Stimulated activated CD4-positive, alpha-beta T cell treated with anti-CD3 and anti-CD28 coated beads, Interleukin-2, amount 100 ng/mL, for 48 hours (primary cell): ENCODE results near the gene IKZF2.

ENCODE experiments used
- DNase-seq, 2 donors: peaks; one replicate each; pipeline ENCODE4 v3.0.0-alpha.2; 2020

IKZF2 gene

GRCh38 chr2:213098612-213099011 lies 52.8 kb downstream of the IKZF2 start:
- DNase-seq = no peak

GRCh38 chr2:213091765-213092164 lies 59.6 kb downstream of the IKZF2 start:
- DNase-seq = no peak

GRCh38 chr2:213090772-213091171 lies 60.6 kb downstream of the IKZF2 start:
- no peak for DNase-seq

- no peak for DNase-seq
Observed at GRCh38 chr2:213089438-213089837, 62.0 kb downstream of the IKZF2 start.

- no peak for DNase-seq
Observed at GRCh38 chr2:213087040-213087439, 64.4 kb downstream of the IKZF2 start.

GRCh38 chr2:213086571-213086970 lies 64.8 kb downstream of the IKZF2 start:
- no peak for DNase-seq

- no peak for DNase-seq
Observed at GRCh38 chr2:213086050-213086449, 65.4 kb downstream of the IKZF2 start.

- DNase-seq = no peak
Observed at GRCh38 chr2:213085538-213085937, 65.9 kb downstream of the IKZF2 start.

GRCh38 chr2:213084261-213084660 lies 67.2 kb downstream of the IKZF2 start:
- DNase-seq = no peak

GRCh38 chr2:213080969-213081617 lies 70.3 kb downstream of the IKZF2 start:
- no peak for DNase-seq

- DNase-seq = no peak
Observed at GRCh38 chr2:213079756-213080155, 71.7 kb downstream of the IKZF2 start.

GRCh38 chr2:213078686-213079085 lies 72.7 kb downstream of the IKZF2 start:
- DNase-seq = no peak

- no peak for DNase-seq
Observed at GRCh38 chr2:213069531-213069930, 81.9 kb downstream of the IKZF2 start.

GRCh38 chr2:213068676-213069359 lies 82.6 kb downstream of the IKZF2 start:
- DNase-seq = no peak

- DNase-seq = no peak
Observed at GRCh38 chr2:213067888-213068287, 83.5 kb downstream of the IKZF2 start.

- no peak for DNase-seq
Observed at GRCh38 chr2:213066443-213066743, 85.0 kb downstream of the IKZF2 start.

GRCh38 chr2:213065583-213066442 lies 85.6 kb downstream of the IKZF2 start:
- DNase-seq = no peak

GRCh38 chr2:213064099-213064498 lies 87.3 kb downstream of the IKZF2 start:
- DNase-seq = no peak

- DNase-seq = no peak
Observed at GRCh38 chr2:213057977-213058376, 93.4 kb downstream of the IKZF2 start.

- DNase-seq = no peak
Observed at GRCh38 chr2:213046431-213046830, 105.0 kb downstream of the IKZF2 start.

GRCh38 chr2:213043566-213043965 lies 107.8 kb downstream of the IKZF2 start:
- no peak for DNase-seq

- no peak for DNase-seq
Observed at GRCh38 chr2:213042262-213042661, 109.2 kb downstream of the IKZF2 start.

- DNase-seq = no peak
Observed at GRCh38 chr2:213036836-213037235, 114.6 kb downstream of the IKZF2 start.

GRCh38 chr2:213034585-213034984 lies 116.8 kb downstream of the IKZF2 start:
- no peak for DNase-seq
